CD4-positive, alpha-beta T cell treated with Interleukin-4 for 1 hour (primary cell): ENCODE measurements around the gene WDR45B.
"Not testable (repeated sequence)": the region's sequence is repeated elsewhere in the genome, so short reads cannot be mapped to it uniquely, and the experiment has no call there.

Experiments used
- DNase-seq, 2 donors: peaks; one replicate each; pipeline ENCODE4 v3.0.0-alpha.2; 2020 to 2022

Gene WDR45B

GRCh38 chr17:82655523-82655922 is 7.3 kb upstream of the WDR45B start:
- DNase-seq = no peak

- DNase-seq = no peak
These were observed 6.8 kb upstream of the WDR45B start for GRCh38 chr17:82655038-82655479.

- not testable (repeated sequence) for DNase-seq
These were observed 6.4 kb upstream of the WDR45B start for GRCh38 chr17:82654611-82655010.

- DNase-seq = no peak
These were observed 5.6 kb upstream of the WDR45B start for GRCh38 chr17:82653651-82654528.

- DNase-seq = no peak
These were observed 2.5 kb upstream of the WDR45B start for GRCh38 chr17:82650723-82651122.

GRCh38 chr17:82649501-82650261 is 1.4 kb upstream of the WDR45B start:
- no peak for DNase-seq

- DNase-seq = no peak
These were observed 593 bp upstream of the WDR45B start for GRCh38 chr17:82648742-82649331.

GRCh38 chr17:82647593-82648164 is 565 bp downstream of the WDR45B start:
- DNase-seq = peak; percentile 24 to 54

- no peak for DNase-seq
These were observed 2.7 kb downstream of the WDR45B start for GRCh38 chr17:82645516-82645915.

GRCh38 chr17:82644148-82644547 is 4.1 kb downstream of the WDR45B start:
- no peak for DNase-seq

- no peak for DNase-seq
These were observed 6.2 kb downstream of the WDR45B start for GRCh38 chr17:82642022-82642421.

GRCh38 chr17:82640036-82640435 is 8.2 kb downstream of the WDR45B start:
- DNase-seq = no peak

GRCh38 chr17:82639628-82640027 is 8.6 kb downstream of the WDR45B start:
- no peak for DNase-seq

GRCh38 chr17:82638183-82638773 is 10.0 kb downstream of the WDR45B start:
- no peak for DNase-seq

- no peak for DNase-seq
These were observed 11.3 kb downstream of the WDR45B start for GRCh38 chr17:82636626-82637598.

GRCh38 chr17:82633343-82633742 is 14.9 kb downstream of the WDR45B start:
- no peak for DNase-seq

GRCh38 chr17:82632451-82632850 is 15.8 kb downstream of the WDR45B start:
- DNase-seq = no peak

- DNase-seq = no peak
These were observed 16.7 kb downstream of the WDR45B start for GRCh38 chr17:82631544-82631943.

- DNase-seq = no peak
These were observed 18.0 kb downstream of the WDR45B start for GRCh38 chr17:82630212-82630611.

GRCh38 chr17:82629748-82630147 is 18.5 kb downstream of the WDR45B start:
- DNase-seq = no peak

- DNase-seq = no peak
These were observed 20.8 kb downstream of the WDR45B start for GRCh38 chr17:82627405-82627804.

GRCh38 chr17:82623707-82624106 is 24.5 kb downstream of the WDR45B start:
- DNase-seq = no peak
